Left ventricle myocardium inferior (tissue), 1 donor: ENCODE measurements around the gene GABRR2. TPM values are rescaled to one million over a fixed set of nuclear protein-coding genes. Genes with fewer than 3 reads are reported as not detected.

Source experiments
- DNase-seq: peaks from one replicate; pipeline ENCODE4 v3.0.0-alpha.2; 2020
- H3K27ac ChIP-seq: fragments of 200-600 bp; replicated peaks from 2 replicates; pipeline ENCODE4 v1.8.0; 2021
- H3K27me3 ChIP-seq: fragments of 200-600 bp; 2 replicates; pipeline ENCODE4 v1.8.0; 2021; ENCODE audit warnings: low read depth
- H3K36me3 ChIP-seq: fragments of 200-600 bp; 2 replicates; pipeline ENCODE4 v1.8.0; 2021
- H3K4me1 ChIP-seq: fragments of 200-600 bp; 2 replicates; pipeline ENCODE4 v1.8.0; 2021
- H3K4me3 ChIP-seq: fragments of 200-600 bp; 2 replicates; pipeline ENCODE4 v1.8.0; 2021; ENCODE audit warnings: mild to moderate bottlenecking, moderate library complexity
- H3K9me3 ChIP-seq: fragments of 200-600 bp; replicated peaks from 2 replicates; pipeline ENCODE4 v1.8.0; 2021
- CTCF ChIP-seq: fragments of 200-600 bp; IDR thresholded peaks from 2 replicates; pipeline ENCODE4 v1.8.0; 2021; ENCODE audit warnings: antibody characterized with exemption, mild to moderate bottlenecking, borderline replicate concordance
- intact Hi-C: fragments of 100-400 bp; cut with micrococcal nuclease; formaldehyde crosslinking; loops from one replicate; pipeline ENCODE4 v1.11.0; 2022
- total RNA-seq: library from RNA; stranded (reverse); fragmentation: NEBNext Ultra II Directional; extraction: Animal tissue kit (Norgen Biotek cat#: 25700); gene quantifications from one replicate; pipeline ENCODE4 v1.2.1, GENCODE V29; 2021
- donor health status: DM: no; HTN: yes; CAD: no; lungs with severe emphysema.

GABRR2 gene
- total RNA-seq, 1 donor from 2014 or later = 0.69 TPM

- no peak overlapping the region for H3K4me3 ChIP-seq
- no peaks in the 10 kb centered on the region for H3K36me3 ChIP-seq
- no peak overlapping the region for H3K27ac ChIP-seq
- no peaks in the 10 kb centered on the region for H3K9me3 ChIP-seq
- H3K4me1 ChIP-seq = no peaks in the 10 kb centered on the region
- TF ChIP-seq CTCF = no peak
- intact Hi-C loops = no loop called here
- DNase-seq = no peak
- H3K27me3 ChIP-seq = no peaks in the 10 kb centered on the region
Measured at GRCh38 chr6:89264296-89264695, 50.8 kb downstream of the GABRR2 start.

- Histone ChIP-seq H3K27me3 (no peaks in the 10 kb centered on the region), H3K4me3 (no peak overlapping the region), H3K4me1 (no peaks in the 10 kb centered on the region), H3K9me3 (no peaks in the 10 kb centered on the region), H3K36me3 (no peaks in the 10 kb centered on the region), H3K27ac (no peak overlapping the region)
- intact Hi-C loops = no loop called here
- TF ChIP-seq CTCF = no peak
- DNase-seq = no peak
Measured at GRCh38 chr6:89260832-89261231, 54.3 kb downstream of the GABRR2 start.

- no peaks in the 10 kb centered on the region for H3K27me3 ChIP-seq
- H3K36me3 ChIP-seq = no peaks in the 10 kb centered on the region
- intact Hi-C loops = no loop called here
- no peak for DNase-seq
- H3K9me3 ChIP-seq = no peaks in the 10 kb centered on the region
- H3K27ac ChIP-seq = no peak overlapping the region
- H3K4me3 ChIP-seq = no peak overlapping the region
- no peak for TF ChIP-seq CTCF
- H3K4me1 ChIP-seq = no peaks in the 10 kb centered on the region
Measured at GRCh38 chr6:89260310-89260709, 54.8 kb downstream of the GABRR2 start.

- intact Hi-C loops = no loop called here
- Histone ChIP-seq H3K27ac (no peak overlapping the region), H3K4me3 (no peak overlapping the region), H3K9me3 (no peaks in the 10 kb centered on the region), H3K27me3 (no peaks in the 10 kb centered on the region), H3K36me3 (no peaks in the 10 kb centered on the region), H3K4me1 (no peaks in the 10 kb centered on the region)
- TF ChIP-seq CTCF = no peak
- DNase-seq = no peak
Measured at GRCh38 chr6:89258912-89259311, 56.2 kb downstream of the GABRR2 start.

GRCh38 chr6:89257781-89258180 is 57.3 kb downstream of the GABRR2 start:
- no peaks in the 10 kb centered on the region for H3K9me3 ChIP-seq
- intact Hi-C loops = no loop called here
- no peaks in the 10 kb centered on the region for H3K27me3 ChIP-seq
- no peak for DNase-seq
- H3K4me1 ChIP-seq = no peaks in the 10 kb centered on the region
- no peak for TF ChIP-seq CTCF
- H3K27ac ChIP-seq = no peak overlapping the region
- H3K36me3 ChIP-seq = no peaks in the 10 kb centered on the region
- H3K4me3 ChIP-seq = no peak overlapping the region

- Histone ChIP-seq H3K36me3 (no peaks in the 10 kb centered on the region), H3K27me3 (no peaks in the 10 kb centered on the region), H3K4me3 (no peak overlapping the region), H3K27ac (no peak overlapping the region), H3K9me3 (no peaks in the 10 kb centered on the region), H3K4me1 (no peaks in the 10 kb centered on the region)
- TF ChIP-seq CTCF = no peak
- intact Hi-C loops = no loop called here
- no peak for DNase-seq
Measured at GRCh38 chr6:89257346-89257745, 57.8 kb downstream of the GABRR2 start.
